ENCODE results near the gene RAET1E. TPM values are rescaled to one million over a fixed set of nuclear protein-coding genes. Genes with fewer than 3 reads are reported as not detected.

Gene RAET1E
- total and polyA plus RNA-seq, 7 donors = 0.04 to 17.2 (median 3.1) TPM

DNA sequence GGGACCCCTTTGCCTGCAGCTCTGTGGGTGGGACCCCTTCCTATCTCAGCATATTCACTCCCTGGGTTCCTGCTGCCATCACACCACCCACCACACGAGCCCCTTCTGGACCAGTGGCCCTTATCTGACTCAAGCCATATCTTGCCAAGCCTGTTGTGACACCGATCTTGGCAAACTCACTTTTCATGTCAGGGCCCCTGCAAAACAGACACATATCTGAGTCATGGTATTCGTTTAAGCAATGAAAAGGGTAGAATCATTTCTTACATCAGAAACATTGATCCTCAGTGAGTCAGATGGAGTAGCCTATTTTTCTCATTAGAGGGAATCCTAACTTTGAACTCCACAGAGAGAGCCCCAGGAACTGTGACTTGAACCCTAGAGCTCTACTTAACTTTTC, 10.6 kb downstream of the RAET1E start:
- DNase-seq (peak in 1 of 2 donors; percentile 60), ATAC-seq (peak; percentile 37 to 73 (median 63))
- Histone ChIP-seq H3K27ac (peak overlapping the region; percentile 62), H3K4me1 (peaks cover 28% of the 10 kb centered on the region), H3K36me3 (ENCODE audit: insufficient read depth in 1 of 2, low read depth in 1 of 2) (no peaks in the 10 kb centered on the region), H3K4me3 (no peak overlapping the region), H3K27me3 (ENCODE audit: insufficient read depth in 3 of 3, low read length in 2 of 3) (no peaks in the 10 kb centered on the region), H3K9me3 (no peaks in the 10 kb centered on the region)
- intact Hi-C loops (cut with DNase I) = no loop called here
- no peak for TF ChIP-seq CTCF (IDR thresholded peaks at IDR 0.05)
- 71 to 82% (median 77%) methylated on average over 3 of the region's 3 CpGs for WGBS, 3 donors

- H3K27me3 ChIP-seq (ENCODE audit: insufficient read depth in 3 of 3, low read length in 2 of 3) = no peaks in the 10 kb centered on the region
- WGBS, 3 donors = 87 to 89% (median 88%) methylated on average over 3 of the region's 3 CpGs
- DNase-seq = no peak
- H3K4me3 ChIP-seq = no peak overlapping the region
- peaks cover 24% of the 10 kb centered on the region for H3K4me1 ChIP-seq
- no peaks in the 10 kb centered on the region for H3K36me3 ChIP-seq (ENCODE audit: insufficient read depth in 1 of 2, low read depth in 1 of 2)
- no peak overlapping the region for H3K27ac ChIP-seq
- intact Hi-C loops (cut with DNase I) = loop anchor here in 1 of 2 donors (2.0 kb wide), 1 partner anchor 21 kb away; the partner anchor contains the start of gene LRP11
- no peaks in the 10 kb centered on the region for H3K9me3 ChIP-seq
- no peak for TF ChIP-seq CTCF (IDR thresholded peaks at IDR 0.05)
- no peak for ATAC-seq
These were observed 12.0 kb downstream of the RAET1E start for GRCh38 chr6:149885888-149886287.

DNA sequence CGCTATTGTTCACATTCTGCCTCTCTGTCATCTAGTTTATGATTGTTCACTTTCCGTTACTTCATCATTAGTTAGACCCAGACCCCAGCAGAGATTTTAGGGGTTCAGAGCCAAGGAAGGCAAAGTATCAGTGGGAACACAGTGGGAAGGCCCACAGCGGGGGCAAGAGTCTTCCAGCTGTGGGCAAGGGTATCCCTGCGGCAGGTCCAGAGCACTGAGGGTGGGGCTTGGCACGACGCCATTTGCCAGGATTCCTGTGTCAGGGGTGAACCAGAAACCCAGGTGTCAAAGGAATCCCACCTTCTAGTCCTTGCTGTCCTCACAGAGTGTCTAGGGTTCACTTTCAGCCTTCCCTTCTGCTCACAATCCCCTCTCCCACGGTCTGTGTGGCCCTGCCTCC, 13.3 kb downstream of the RAET1E start:
- ATAC-seq (no peak), DNase-seq (no peak)
- Histone ChIP-seq H3K27ac (no peak overlapping the region), H3K9me3 (no peaks in the 10 kb centered on the region), H3K36me3 (ENCODE audit: insufficient read depth in 1 of 2, low read depth in 1 of 2) (no peaks in the 10 kb centered on the region), H3K4me1 (peaks cover 15% of the 10 kb centered on the region), H3K4me3 (no peak overlapping the region), H3K27me3 (ENCODE audit: insufficient read depth in 3 of 3, low read length in 2 of 3) (no peaks in the 10 kb centered on the region)
- WGBS, 3 donors = 77 to 79% (median 78%) methylated on average over 7 of the region's 7 CpGs
- no peak for TF ChIP-seq CTCF (IDR thresholded peaks at IDR 0.05)
- intact Hi-C loops (cut with DNase I) = loop anchor here in 1 of 2 donors (2.0 kb wide), 1 partner anchor 20 kb away; the partner anchor contains the start of gene LRP11

DNA sequence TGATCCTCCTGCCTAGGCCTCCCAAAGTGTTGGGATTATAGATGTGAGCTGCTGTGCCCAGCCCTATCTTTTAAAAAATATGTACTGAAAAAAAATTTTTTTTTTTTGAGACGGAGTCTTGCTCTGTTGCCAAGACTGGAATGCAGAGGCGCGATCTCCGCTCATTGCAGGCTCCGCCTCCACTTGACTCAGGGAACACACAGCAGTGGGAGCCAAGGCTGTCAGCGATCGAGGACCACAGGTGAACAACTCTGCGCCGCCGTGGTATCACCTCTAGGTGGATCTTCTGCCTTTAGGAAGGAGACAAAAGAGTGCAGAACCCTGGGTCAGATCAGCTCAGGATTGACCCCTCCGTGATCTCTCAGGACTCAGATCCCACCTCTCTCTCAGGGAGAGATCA, 13.7 kb downstream of the RAET1E start:
- Histone ChIP-seq H3K9me3 (no peaks in the 10 kb centered on the region), H3K36me3 (ENCODE audit: insufficient read depth in 1 of 2, low read depth in 1 of 2) (no peaks in the 10 kb centered on the region), H3K4me3 (no peak overlapping the region), H3K4me1 (peaks cover 14% of the 10 kb centered on the region), H3K27me3 (ENCODE audit: insufficient read depth in 3 of 3, low read length in 2 of 3) (no peaks in the 10 kb centered on the region), H3K27ac (no peak overlapping the region)
- DNase-seq (no peak), ATAC-seq (no peak)
- intact Hi-C loops (cut with DNase I) = loop anchor here in 1 of 2 donors (2.0 kb wide), 1 partner anchor 19 kb away; the partner anchor contains the start of gene LRP11
- no peak for TF ChIP-seq CTCF (IDR thresholded peaks at IDR 0.05)
- 59 to 63% (median 62%) methylated on average over 11 of the region's 11 CpGs for WGBS, 3 donors

DNA sequence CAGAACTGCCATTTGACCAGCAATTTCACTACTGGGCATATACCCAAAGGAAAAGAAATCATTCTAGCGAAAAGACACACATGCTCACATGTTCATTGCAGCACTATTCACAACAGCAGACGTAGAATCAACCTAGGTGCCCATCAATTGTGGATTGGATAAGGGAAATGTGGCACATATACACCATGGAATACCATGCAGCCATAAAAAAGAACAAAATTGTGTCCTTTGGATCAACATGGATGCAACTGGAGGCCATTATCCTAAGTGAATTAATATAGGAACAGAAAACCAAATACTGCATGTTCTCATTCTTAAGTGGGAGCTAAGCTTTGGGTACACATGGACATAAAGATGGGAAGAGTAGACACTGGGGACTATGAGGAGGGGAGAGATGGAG, 16.1 kb downstream of the RAET1E start:
- no peak for TF ChIP-seq CTCF (IDR thresholded peaks at IDR 0.05)
- peaks cover 2% of the 10 kb centered on the region for H3K4me1 ChIP-seq
- WGBS, 3 donors = 85 to 92% (median 90%) methylated on average over 2 of the region's 2 CpGs
- no peaks in the 10 kb centered on the region for H3K9me3 ChIP-seq
- no peak for ATAC-seq
- no peaks in the 10 kb centered on the region for H3K36me3 ChIP-seq (ENCODE audit: insufficient read depth in 1 of 2, low read depth in 1 of 2)
- no peak overlapping the region for H3K27ac ChIP-seq
- no peak overlapping the region for H3K4me3 ChIP-seq
- no peak for DNase-seq
- no peaks in the 10 kb centered on the region for H3K27me3 ChIP-seq (ENCODE audit: insufficient read depth in 3 of 3, low read length in 2 of 3)
- intact Hi-C loops (cut with DNase I) = no loop called here
